GM10847 (cell line): ENCODE measurements around the gene DRAM1.

Source experiments
- POLR2A ChIP-seq: IDR thresholded peaks from 2 replicates; pipeline ENCODE4 v1.6.1; 2011; ENCODE audit not compliant: insufficient read length; ENCODE audit errors: extremely low read depth

Gene DRAM1

GRCh38 chr12:101854747-101855146, 22.6 kb upstream of the DRAM1 start:
- TF ChIP-seq POLR2A = no peak

DNA sequence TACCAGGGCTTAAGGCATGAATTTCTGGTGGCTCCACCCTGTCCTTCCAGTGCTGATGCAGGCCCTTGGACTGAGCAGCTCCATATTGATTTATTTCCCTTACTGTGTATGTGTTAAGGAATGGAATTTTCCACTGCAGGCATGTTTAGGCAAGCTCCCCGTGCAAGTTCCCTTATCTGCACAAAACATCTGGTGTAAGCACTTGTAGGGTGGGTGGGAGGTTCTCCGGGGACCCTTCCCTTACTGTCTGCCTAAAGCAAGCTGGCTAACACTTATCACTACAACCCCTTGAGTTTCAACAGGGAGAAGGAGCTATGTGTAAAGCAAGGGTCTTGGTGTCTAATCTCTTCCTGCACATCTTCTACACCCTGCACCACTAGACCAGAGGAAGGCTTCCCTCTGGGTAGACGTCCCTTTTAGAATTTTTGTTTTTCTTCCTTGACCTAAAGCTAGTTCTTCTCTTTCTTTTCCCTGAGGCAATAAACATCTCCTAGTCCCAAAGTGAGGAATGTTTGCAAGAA, 22.0 kb upstream of the DRAM1 start:
- no peak for TF ChIP-seq POLR2A

DNA sequence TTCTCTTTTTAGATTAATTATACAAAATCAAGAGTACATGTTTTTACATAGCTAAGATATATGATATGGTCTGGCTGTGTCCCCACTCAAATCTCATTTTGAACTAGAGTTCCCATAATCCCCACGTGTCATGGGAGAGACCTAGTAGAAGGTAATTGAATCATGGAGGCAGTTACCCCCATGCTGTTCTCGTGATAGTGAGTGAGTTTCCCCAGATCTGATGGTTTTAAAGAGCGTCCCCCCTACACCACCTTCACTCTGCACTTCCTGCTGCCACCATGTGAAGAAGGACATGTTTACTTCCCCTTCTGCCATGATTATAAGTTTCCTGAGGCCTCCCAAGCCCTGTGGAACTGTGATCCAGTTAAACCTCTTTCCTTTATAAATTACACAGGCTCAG, 21.4 kb upstream of the DRAM1 start:
- TF ChIP-seq POLR2A = no peak

DNA sequence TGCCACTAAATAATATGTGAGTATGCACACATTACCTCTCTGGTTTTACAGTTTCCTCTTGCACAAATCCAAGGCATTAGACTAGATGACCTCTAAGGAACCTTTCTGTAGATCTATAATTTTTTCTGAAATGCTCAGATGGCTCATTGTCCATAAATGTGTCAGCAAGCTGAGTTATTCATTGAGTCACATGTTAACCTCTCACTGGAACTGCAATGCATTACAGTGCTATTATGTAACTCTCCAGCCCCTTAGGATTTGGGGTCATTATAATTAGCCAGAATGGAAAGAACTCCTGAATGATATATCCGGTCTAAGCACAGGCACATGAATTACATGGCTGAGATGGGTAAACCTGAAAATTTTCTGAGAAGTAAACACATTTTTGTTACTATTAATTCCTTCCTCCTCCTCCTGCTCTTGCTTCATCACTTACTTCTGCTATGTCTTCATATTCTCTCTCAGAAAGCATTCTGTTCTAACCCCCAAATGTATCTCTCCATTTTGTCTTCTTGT, 20.3 kb upstream of the DRAM1 start:
- no peak for TF ChIP-seq POLR2A

- no peak for TF ChIP-seq POLR2A
These were observed 19.0 kb upstream of the DRAM1 start for GRCh38 chr12:101858361-101858760.

- no peak for TF ChIP-seq POLR2A
These were observed 17.4 kb upstream of the DRAM1 start for GRCh38 chr12:101859664-101860607.

DNA sequence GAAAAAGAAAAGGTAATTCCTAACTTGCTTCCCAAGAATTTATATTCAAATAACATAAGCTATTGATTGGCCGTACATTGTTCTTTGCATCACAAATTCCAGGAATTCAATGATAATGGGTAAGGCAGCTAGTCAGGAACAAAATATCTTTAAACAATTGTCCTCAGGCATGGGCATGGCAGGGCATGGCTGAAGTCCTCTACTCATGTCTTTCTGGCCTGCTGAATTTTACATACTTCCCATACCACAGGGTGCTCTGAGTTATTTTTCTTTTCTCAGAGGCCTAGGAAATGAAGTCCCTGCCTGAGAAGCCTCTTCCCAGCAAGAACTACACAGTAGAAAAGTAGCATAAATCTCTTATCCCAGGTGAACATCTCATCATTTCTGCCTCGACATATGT, 15.1 kb upstream of the DRAM1 start:
- TF ChIP-seq POLR2A = no peak

GRCh38 chr12:101863981-101864380, 13.4 kb upstream of the DRAM1 start:
- TF ChIP-seq POLR2A = no peak

DNA sequence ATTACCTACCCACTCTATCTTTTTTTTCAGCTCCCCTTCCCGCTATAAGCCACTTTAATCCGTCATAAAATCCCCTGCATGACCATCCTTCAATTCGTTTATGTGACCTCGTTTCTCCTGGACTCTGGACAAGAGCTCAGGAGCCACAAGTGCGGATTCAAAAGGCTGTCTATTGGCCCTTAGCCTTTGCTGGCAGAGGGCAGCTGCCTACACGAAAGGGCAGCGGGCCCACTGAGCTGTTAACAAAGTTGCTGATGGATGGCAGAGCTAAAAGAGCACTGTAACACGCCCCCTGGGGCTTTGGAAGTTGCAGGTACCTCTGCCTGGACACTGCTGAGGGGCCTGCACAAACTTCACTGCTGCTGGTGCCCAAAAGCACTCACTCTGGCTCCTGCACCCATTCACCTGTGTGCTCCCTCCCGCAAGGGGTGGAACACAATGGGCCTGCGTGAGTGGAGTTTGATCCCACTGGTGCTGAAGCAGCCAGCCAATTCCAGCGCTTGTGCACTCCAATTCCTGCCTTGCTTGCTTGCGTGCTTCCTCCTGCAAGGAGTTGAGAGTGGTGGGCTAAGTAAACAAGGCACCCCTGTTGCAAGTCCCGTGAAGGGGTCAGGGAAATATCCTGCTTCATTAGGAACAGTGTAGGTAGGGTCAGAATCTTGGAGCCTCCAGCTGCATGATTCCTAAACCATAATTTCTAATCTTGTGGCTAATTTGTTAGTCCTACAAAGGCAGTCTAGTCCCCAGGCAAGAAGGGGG, 10.6 kb upstream of the DRAM1 start:
- TF ChIP-seq POLR2A = no peak

- no peak for TF ChIP-seq POLR2A
These were observed 6.5 kb upstream of the DRAM1 start for GRCh38 chr12:101870925-101871324.

GRCh38 chr12:101875162-101875561, 2.2 kb upstream of the DRAM1 start:
- TF ChIP-seq POLR2A = no peak

- no peak for TF ChIP-seq POLR2A
These were observed 989 bp upstream of the DRAM1 start for GRCh38 chr12:101876322-101876860.

DNA sequence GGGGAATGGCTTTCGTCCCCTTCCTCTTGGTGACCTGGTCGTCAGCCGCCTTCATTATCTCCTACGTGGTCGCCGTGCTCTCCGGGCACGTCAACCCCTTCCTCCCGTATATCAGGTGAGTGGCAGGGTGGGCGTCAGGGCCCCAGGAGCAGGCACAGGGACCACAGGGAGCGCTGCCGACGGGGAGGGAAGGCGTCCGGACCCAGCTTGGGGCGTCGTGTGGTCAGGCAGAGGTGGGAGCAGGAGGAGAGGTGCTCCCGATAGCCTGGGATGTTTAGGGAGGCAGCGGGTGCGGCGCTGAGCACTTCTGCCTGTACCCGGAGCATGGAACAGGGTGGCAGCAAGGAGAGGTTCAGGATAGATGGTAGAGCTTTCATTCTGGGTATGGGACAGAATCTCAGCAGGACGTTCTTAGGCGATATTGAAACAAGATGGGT, 444 bp downstream of the DRAM1 start:
- no peak for TF ChIP-seq POLR2A

GRCh38 chr12:101878243-101878821, 952 bp downstream of the DRAM1 start:
- no peak for TF ChIP-seq POLR2A

DNA sequence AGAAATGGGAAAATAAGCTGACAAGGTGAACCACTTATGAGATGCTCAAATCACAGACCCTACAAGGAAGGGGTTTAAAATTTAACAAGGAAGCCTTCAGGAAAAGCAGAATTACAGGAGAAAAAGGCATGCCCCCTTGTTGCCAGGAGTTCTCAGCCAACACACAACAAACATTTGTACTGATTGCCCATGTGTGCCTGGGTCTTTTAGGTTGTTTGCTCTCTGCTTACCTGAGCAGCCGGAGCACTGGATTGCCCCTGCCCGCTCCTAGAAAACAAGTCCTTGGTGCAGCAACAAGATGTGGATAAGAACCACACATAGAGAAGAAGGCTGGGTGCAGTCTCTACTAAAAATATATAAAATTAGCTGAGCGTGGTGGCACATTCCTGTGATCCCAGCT, 3.4 kb downstream of the DRAM1 start:
- no peak for TF ChIP-seq POLR2A

DNA sequence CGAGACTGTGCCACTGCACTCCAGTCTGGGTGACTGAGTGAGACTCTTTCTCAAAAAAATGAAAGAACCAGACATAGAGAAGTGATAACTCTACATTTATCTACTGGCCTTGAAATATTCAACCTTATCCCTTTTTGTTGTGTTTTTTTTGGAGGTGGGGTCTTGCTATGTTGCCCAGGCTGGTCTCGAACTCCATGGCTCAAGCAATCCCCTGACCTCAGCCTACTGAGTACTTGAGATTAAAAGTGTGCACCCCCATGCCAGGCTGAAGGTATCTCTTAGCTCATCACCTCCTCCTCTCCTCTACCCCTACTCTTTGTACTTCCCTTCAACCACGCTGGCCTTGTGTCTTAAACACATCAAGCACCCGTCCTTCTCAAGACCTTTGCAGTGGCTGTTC, 3.8 kb downstream of the DRAM1 start:
- no peak for TF ChIP-seq POLR2A

GRCh38 chr12:101884174-101884573, 6.8 kb downstream of the DRAM1 start:
- TF ChIP-seq POLR2A = no peak
